Spleen (tissue), 7 donors: ENCODE data around the gene RAVER2.

Experiments used
- POLR2A ChIP-seq, 3 donors: fragments of 450-650 bp; IDR thresholded peaks; one replicate each; pipeline ENCODE4 v1.5.1; 2017; ENCODE audit warnings: antibody characterized with exemption in 3 of 3, mild to moderate bottlenecking in 1 of 3
- TF ChIP-seq, protein P1 (sequence below), 11 experiments: fragments of 200-600 bp in 7 of 11; fragments of 450-650 bp in 4 of 11; sonication (generic) in 4 of 11; IDR thresholded peaks in 8 of 11; conservative IDR thresholded peaks in 3 of 11; 1 replicate in 7 of 11; 2 replicates in 4 of 11; pipeline versions ENCODE4 v1.4.0 to v1.8.0; 2016 to 2021; ENCODE audit warnings: antibody characterized with exemption in 11 of 11, inconsistent platforms in 4 of 11, mild to moderate bottlenecking in 1 of 11
- donor health status: DM: no; HTN: no; CAD: no; lungs with moderate emphysema.
- donor health status: DM: no; HTN: no; CAD: no.
- donor health status: DM: no; HTN: no; CAD: no.

DNA sequence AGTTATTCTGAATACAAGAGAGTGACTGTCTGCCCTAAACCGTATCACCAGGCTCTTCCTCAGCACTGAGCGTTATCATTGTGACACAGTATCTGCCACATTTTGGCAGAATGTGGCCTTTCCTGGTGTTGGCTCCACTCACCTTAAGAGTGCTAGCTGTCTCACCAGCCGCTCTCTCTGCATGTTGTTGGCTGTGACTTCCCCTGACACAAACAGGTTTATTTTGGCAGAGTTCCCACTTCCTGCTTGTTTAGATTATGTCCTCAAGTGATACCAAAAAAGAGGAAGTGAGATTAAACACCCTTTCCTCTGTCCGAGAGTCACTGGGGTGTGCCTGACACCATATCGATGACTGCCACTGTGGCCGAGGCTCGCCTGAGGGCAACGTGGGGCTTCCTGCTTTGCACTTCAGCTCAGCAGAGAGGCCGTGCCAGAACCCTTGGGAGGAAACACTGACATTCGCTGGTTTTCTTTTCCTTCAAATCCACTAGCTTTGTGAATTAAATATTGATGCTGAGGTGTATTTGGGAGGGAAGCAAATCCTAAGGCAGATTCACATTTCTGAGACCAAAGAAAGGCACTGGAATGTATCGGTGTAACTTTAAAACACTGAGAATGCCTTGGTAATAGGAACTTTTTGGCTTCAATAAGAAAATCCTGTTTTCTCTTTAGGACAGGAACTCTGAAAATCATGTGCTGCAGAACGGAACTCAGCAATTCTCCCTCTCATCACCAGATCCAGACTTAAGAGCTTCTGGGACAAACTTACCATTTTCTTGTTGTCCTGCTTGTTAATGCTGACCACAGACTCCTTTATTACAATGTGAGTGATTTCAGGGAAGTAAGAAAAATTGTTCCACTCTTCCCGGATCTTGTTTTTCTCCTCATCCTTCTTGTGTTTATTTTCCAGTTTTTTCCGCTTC is 119.4 kb downstream of the RAVER2 start:
- TF ChIP-seq POLR2A (IDR thresholded peaks at IDR 0.05) = no peak
- TF ChIP-seq, protein P1, sequence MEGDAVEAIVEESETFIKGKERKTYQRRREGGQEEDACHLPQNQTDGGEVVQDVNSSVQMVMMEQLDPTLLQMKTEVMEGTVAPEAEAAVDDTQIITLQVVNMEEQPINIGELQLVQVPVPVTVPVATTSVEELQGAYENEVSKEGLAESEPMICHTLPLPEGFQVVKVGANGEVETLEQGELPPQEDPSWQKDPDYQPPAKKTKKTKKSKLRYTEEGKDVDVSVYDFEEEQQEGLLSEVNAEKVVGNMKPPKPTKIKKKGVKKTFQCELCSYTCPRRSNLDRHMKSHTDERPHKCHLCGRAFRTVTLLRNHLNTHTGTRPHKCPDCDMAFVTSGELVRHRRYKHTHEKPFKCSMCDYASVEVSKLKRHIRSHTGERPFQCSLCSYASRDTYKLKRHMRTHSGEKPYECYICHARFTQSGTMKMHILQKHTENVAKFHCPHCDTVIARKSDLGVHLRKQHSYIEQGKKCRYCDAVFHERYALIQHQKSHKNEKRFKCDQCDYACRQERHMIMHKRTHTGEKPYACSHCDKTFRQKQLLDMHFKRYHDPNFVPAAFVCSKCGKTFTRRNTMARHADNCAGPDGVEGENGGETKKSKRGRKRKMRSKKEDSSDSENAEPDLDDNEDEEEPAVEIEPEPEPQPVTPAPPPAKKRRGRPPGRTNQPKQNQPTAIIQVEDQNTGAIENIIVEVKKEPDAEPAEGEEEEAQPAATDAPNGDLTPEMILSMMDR (IDR thresholded peaks at IDR 0.05 in 8 of 11, conservative IDR thresholded peaks at IDR 0.05 in 3 of 11) = no peak
